Central memory CD8-positive, alpha-beta T cell (primary cell): ENCODE measurements around the gene VPS26C.

Source experiments
- ATAC-seq: fragments of 150-1000 bp; cut with Tn5 transposase; replicated peaks from 2 replicates; pipeline ENCODE4 v1.10.0; 2022; ENCODE audit warnings: mild to moderate bottlenecking, moderate FRiP score, moderate number of reproducible peaks; ENCODE audit not compliant: poor library complexity, severe bottlenecking; ENCODE audit errors: extremely low read depth
- DNase-seq, 2 donors: peaks; one replicate each; pipeline ENCODE4 v3.0.0; 2021; ENCODE audit warnings: low spot score in 2 of 2
- H3K27ac Mint-ChIP-seq: one replicate; pipeline ENCODE4 v1.8.0; 2022; ENCODE audit warnings: low read depth, mild to moderate bottlenecking, moderate library complexity, mixed read lengths
- H3K27me3 Mint-ChIP-seq: one replicate; pipeline ENCODE4 v1.8.0; 2022; ENCODE audit warnings: mixed read lengths
- H3K36me3 Mint-ChIP-seq: one replicate; pipeline ENCODE4 v1.8.0; 2022; ENCODE audit warnings: mild to moderate bottlenecking, moderate library complexity, mixed read lengths; ENCODE audit not compliant: insufficient read depth
- H3K4me1 Mint-ChIP-seq: one replicate; pipeline ENCODE4 v1.8.0; 2022; ENCODE audit warnings: mixed read lengths
- H3K4me3 Mint-ChIP-seq: one replicate; pipeline ENCODE4 v1.8.0; 2022; ENCODE audit warnings: mild to moderate bottlenecking, moderate library complexity, mixed read lengths
- H3K9me3 Mint-ChIP-seq: one replicate; pipeline ENCODE4 v1.8.0; 2022; ENCODE audit warnings: mixed read lengths

The VPS26C gene

GRCh38 chr21:37237346-37237745 lies 29.8 kb downstream of the VPS26C start:
- peaks cover 19% of the 10 kb centered on the region for H3K4me1 Mint-ChIP-seq
- H3K9me3 Mint-ChIP-seq, result no peaks in the 10 kb centered on the region
- H3K27me3 Mint-ChIP-seq, result no peaks in the 10 kb centered on the region
- DNase-seq (no peak), ATAC-seq (no peak)
- peak overlapping the region; percentile 85 for H3K27ac Mint-ChIP-seq
- H3K4me3 Mint-ChIP-seq, result no peak overlapping the region
- H3K36me3 Mint-ChIP-seq, result peaks cover 28% of the 10 kb centered on the region

- H3K27ac Mint-ChIP-seq, result no peak overlapping the region
- no peaks in the 10 kb centered on the region for H3K9me3 Mint-ChIP-seq
- H3K27me3 Mint-ChIP-seq, result no peaks in the 10 kb centered on the region
- H3K36me3 Mint-ChIP-seq, result peaks cover 32% of the 10 kb centered on the region
- peaks cover 13% of the 10 kb centered on the region for H3K4me1 Mint-ChIP-seq
- ATAC-seq, result no peak
- no peak for DNase-seq
- no peak overlapping the region for H3K4me3 Mint-ChIP-seq
Measured at GRCh38 chr21:37233551-37234146, 33.5 kb downstream of the VPS26C start.

- Mint-ChIP-seq H3K27me3 (no peaks in the 10 kb centered on the region), H3K4me3 (no peak overlapping the region), H3K36me3 (peaks cover 30% of the 10 kb centered on the region), H3K27ac (no peak overlapping the region), H3K4me1 (peaks cover 1% of the 10 kb centered on the region), H3K9me3 (no peaks in the 10 kb centered on the region)
- no peak for DNase-seq
- no peak for ATAC-seq
Measured at GRCh38 chr21:37232274-37233018, 34.7 kb downstream of the VPS26C start.

- DNase-seq (no peak), ATAC-seq (no peak)
- Mint-ChIP-seq H3K9me3 (no peaks in the 10 kb centered on the region), H3K36me3 (peaks cover 32% of the 10 kb centered on the region), H3K27ac (no peak overlapping the region), H3K27me3 (no peaks in the 10 kb centered on the region), H3K4me3 (no peak overlapping the region), H3K4me1 (no peaks in the 10 kb centered on the region)
Measured at GRCh38 chr21:37231671-37232070, 35.5 kb downstream of the VPS26C start.

- no peak overlapping the region for H3K4me3 Mint-ChIP-seq
- H3K9me3 Mint-ChIP-seq, result no peaks in the 10 kb centered on the region
- no peaks in the 10 kb centered on the region for H3K27me3 Mint-ChIP-seq
- ATAC-seq (no peak), DNase-seq (no peak)
- no peak overlapping the region for H3K27ac Mint-ChIP-seq
- H3K36me3 Mint-ChIP-seq, result peaks cover 32% of the 10 kb centered on the region
- H3K4me1 Mint-ChIP-seq, result no peaks in the 10 kb centered on the region
Measured at GRCh38 chr21:37231249-37231645, 35.9 kb downstream of the VPS26C start.

- H3K4me3 Mint-ChIP-seq, result no peak overlapping the region
- no peaks in the 10 kb centered on the region for H3K9me3 Mint-ChIP-seq
- DNase-seq, result no peak
- peaks cover 28% of the 10 kb centered on the region for H3K36me3 Mint-ChIP-seq
- ATAC-seq, result no peak
- no peaks in the 10 kb centered on the region for H3K27me3 Mint-ChIP-seq
- peaks cover 4% of the 10 kb centered on the region for H3K4me1 Mint-ChIP-seq
- peak overlapping the region; percentile 55 for H3K27ac Mint-ChIP-seq
Measured at GRCh38 chr21:37230632-37231248, 36.4 kb downstream of the VPS26C start.

- no peaks in the 10 kb centered on the region for H3K9me3 Mint-ChIP-seq
- no peak for ATAC-seq
Measured at GRCh38 chr21:37228003-37228400, 39.1 kb downstream of the VPS26C start.

GRCh38 chr21:37227071-37228002 lies 39.8 kb downstream of the VPS26C start:
- Mint-ChIP-seq H3K36me3 (peaks cover 24% of the 10 kb centered on the region), H3K27me3 (no peaks in the 10 kb centered on the region), H3K4me3 (no peak overlapping the region), H3K27ac (peak overlapping the region; percentile 74), H3K4me1 (peaks cover 21% of the 10 kb centered on the region), H3K9me3 (no peaks in the 10 kb centered on the region)
- ATAC-seq, result no peak
- no peak for DNase-seq

More at GRCh38 chr21:37228003-37228400, 39.1 kb downstream of the VPS26C start:
- H3K27me3 Mint-ChIP-seq, result no peaks in the 10 kb centered on the region
- peaks cover 30% of the 10 kb centered on the region for H3K36me3 Mint-ChIP-seq
- H3K27ac Mint-ChIP-seq, result no peak overlapping the region
- DNase-seq, result no peak
- no peak overlapping the region for H3K4me3 Mint-ChIP-seq
- H3K4me1 Mint-ChIP-seq, result peaks cover 18% of the 10 kb centered on the region

GRCh38 chr21:37226041-37226920 lies 40.9 kb downstream of the VPS26C start:
- Mint-ChIP-seq H3K27me3 (no peaks in the 10 kb centered on the region), H3K27ac (peak overlapping the region; percentile 74), H3K9me3 (no peaks in the 10 kb centered on the region), H3K4me3 (peak overlapping the region; percentile 36), H3K4me1 (peaks cover 24% of the 10 kb centered on the region), H3K36me3 (peaks cover 20% of the 10 kb centered on the region)
- ATAC-seq (no peak), DNase-seq (no peak)

- Mint-ChIP-seq H3K4me1 (peaks cover 36% of the 10 kb centered on the region), H3K27ac (peak overlapping the region; percentile 74)
Measured at GRCh38 chr21:37224861-37225839, 42.0 kb downstream of the VPS26C start.

More at GRCh38 chr21:37224861-37225839, 42.0 kb downstream of the VPS26C start:
- H3K9me3 Mint-ChIP-seq, result no peaks in the 10 kb centered on the region
- peak; percentile 48 for ATAC-seq
- peaks cover 21% of the 10 kb centered on the region for H3K36me3 Mint-ChIP-seq
- no peaks in the 10 kb centered on the region for H3K27me3 Mint-ChIP-seq
- DNase-seq, result peak; percentile 30 to 41
- peak overlapping the region; percentile 36 for H3K4me3 Mint-ChIP-seq
